Neural progenitor cell (in vitro differentiated cells): ENCODE data around the gene ETFB. TPM values are rescaled to one million over a fixed set of nuclear protein-coding genes. Genes with fewer than 3 reads are reported as not detected.
A peak's percentile ranks its signal among the peaks of the same experiment; 100 is the strongest.

Experiments
- DNase-seq: peaks from one replicate; pipeline ENCODE4 v3.0.0-alpha.2; 2016; ENCODE audit warnings: low spot score
- H2AFZ ChIP-seq: fragments of 200-600 bp; sonication (generic); replicated peaks from 2 replicates; pipeline ENCODE4 v1.6.1; 2016; ENCODE audit warnings: antibody characterized with exemption
- H3F3A ChIP-seq: fragments of 200-600 bp; sonication (generic); 2 replicates; pipeline ENCODE4 v1.6.1; 2016; ENCODE audit warnings: antibody characterized with exemption, low read depth
- H3K27ac ChIP-seq: fragments of 200-600 bp; sonication (generic); 2 replicates; pipeline ENCODE4 v1.5.1; 2016; ENCODE audit warnings: mild to moderate bottlenecking
- H3K27me3 ChIP-seq: fragments of 200-600 bp; sonication (generic); 2 replicates; pipeline ENCODE4 v1.6.1; 2016; ENCODE audit warnings: mild to moderate bottlenecking, moderate library complexity
- H3K36me3 ChIP-seq: fragments of 200-600 bp; sonication (generic); 2 replicates; pipeline ENCODE4 v1.5.1; 2016
- H3K4me1 ChIP-seq: fragments of 200-600 bp; sonication (generic); 2 replicates; pipeline ENCODE4 v1.6.1; 2016; ENCODE audit warnings: mixed run types
- H3K4me2 ChIP-seq: fragments of 200-600 bp; sonication (generic); 2 replicates; pipeline ENCODE4 v1.6.1; 2016
- H3K4me3 ChIP-seq: fragments of 200-600 bp; sonication (generic); 2 replicates; pipeline ENCODE4 v1.5.1; 2016
- H3K79me2 ChIP-seq: fragments of 200-600 bp; sonication (generic); 2 replicates; pipeline ENCODE4 v1.6.1; 2016; ENCODE audit warnings: low read depth
- H3K9ac ChIP-seq: fragments of 200-600 bp; sonication (generic); 2 replicates; pipeline ENCODE4 v1.6.1; 2016
- H3K9me3 ChIP-seq: fragments of 200-600 bp; sonication (generic); 2 replicates; pipeline ENCODE4 v1.5.1; 2016; ENCODE audit warnings: low read depth
- H4K20me1 ChIP-seq: fragments of 200-600 bp; sonication (generic); 2 replicates; pipeline ENCODE4 v1.6.1; 2016; ENCODE audit warnings: low read depth
- H3K27ac Mint-ChIP-seq: 3 replicates; pipeline ENCODE4 v1.8.0; 2021; ENCODE audit warnings: mixed read lengths
- H3K27me3 Mint-ChIP-seq: 2 replicates; pipeline ENCODE4 v1.8.0; 2022; ENCODE audit warnings: low read depth, mild to moderate bottlenecking, inconsistent platforms, moderate library complexity, mixed read lengths; ENCODE audit not compliant: insufficient read depth
- H3K36me3 Mint-ChIP-seq: 3 replicates; pipeline ENCODE4 v1.8.0; 2021; ENCODE audit warnings: mixed read lengths
- H3K4me1 Mint-ChIP-seq: 3 replicates; pipeline ENCODE4 v1.8.0; 2021; ENCODE audit warnings: mixed read lengths
- H3K4me3 Mint-ChIP-seq: 3 replicates; pipeline ENCODE4 v1.8.0; 2021; ENCODE audit warnings: mild to moderate bottlenecking, moderate library complexity, mixed read lengths
- H3K9me3 Mint-ChIP-seq: 3 replicates; pipeline ENCODE4 v1.8.0; 2020; ENCODE audit warnings: mixed read lengths
- CTCF ChIP-seq: fragments of 200-600 bp; sonication (generic); IDR thresholded peaks from 2 replicates; pipeline ENCODE4 v1.5.1; 2017; ENCODE audit warnings: antibody characterized with exemption, mild to moderate bottlenecking
- EZH2 ChIP-seq: fragments of 200-600 bp; sonication (generic); IDR thresholded peaks from 2 replicates; pipeline ENCODE4 v1.6.1; 2017; ENCODE audit warnings: antibody characterized with exemption, mild to moderate bottlenecking, moderate library complexity
- EZH2phosphoT487 ChIP-seq: fragments of 200-600 bp; sonication (generic); IDR thresholded peaks from 2 replicates; pipeline ENCODE4 v1.6.1; 2017; ENCODE audit warnings: antibody characterized with exemption
- total RNA-seq: library from RNA; depleted of rRNA; stranded (reverse); fragments of >200 nt; gene quantifications from 2 replicates; pipeline ENCODE4 v1.2.3, GENCODE V29; 2015; ENCODE audit warnings: low replicate concordance

Gene ETFB
- total RNA-seq, 1 donor from 2014 or later, result 27.0 TPM

- Mint-ChIP-seq H3K27me3 (peaks cover 6% of the 10 kb centered on the region), H3K36me3 (no peaks in the 10 kb centered on the region), H3K4me3 (peak overlapping the region; percentile 37), H3K4me1 (peaks cover 25% of the 10 kb centered on the region), H3K9me3 (no peaks in the 10 kb centered on the region), H3K27ac (no peak overlapping the region)
- Histone ChIP-seq H3K9me3 (no peaks in the 10 kb centered on the region), H3K27ac (no peak overlapping the region), H3K4me2 (no peak overlapping the region), H4K20me1 (no peaks in the 10 kb centered on the region), H3K79me2 (peaks cover 22% of the 10 kb centered on the region), H3K27me3 (no peaks in the 10 kb centered on the region), H3K4me3 (no peak overlapping the region), H3K4me1 (peaks cover 25% of the 10 kb centered on the region), H3K36me3 (no peaks in the 10 kb centered on the region), H2AFZ (no peak overlapping the region), H3K9ac (no peak overlapping the region), H3F3A (peaks cover 39% of the 10 kb centered on the region)
- TF ChIP-seq CTCF (no peak), EZH2phosphoT487 (no peak), EZH2 (no peak)
- DNase-seq, result no peak
These were observed 26.5 kb upstream of the ETFB start for GRCh38 chr19:51392701-51393100.

- no peak overlapping the region for H3K27ac ChIP-seq
- Mint-ChIP-seq H3K27me3 (peaks cover 6% of the 10 kb centered on the region), H3K36me3 (no peaks in the 10 kb centered on the region), H3K4me1 (peaks cover 28% of the 10 kb centered on the region), H3K4me3 (no peak overlapping the region), H3K27ac (no peak overlapping the region), H3K9me3 (no peaks in the 10 kb centered on the region)
- H4K20me1 ChIP-seq, result no peaks in the 10 kb centered on the region
- no peaks in the 10 kb centered on the region for H3K27me3 ChIP-seq
- no peaks in the 10 kb centered on the region for H3K36me3 ChIP-seq
- peaks cover 27% of the 10 kb centered on the region for H3F3A ChIP-seq
- H3K9ac ChIP-seq, result no peak overlapping the region
- H3K4me3 ChIP-seq, result no peak overlapping the region
- H3K79me2 ChIP-seq, result peaks cover 17% of the 10 kb centered on the region
- DNase-seq, result no peak
- H2AFZ ChIP-seq, result peak overlapping the region; percentile 68
- peak overlapping the region; percentile 18 for H3K4me2 ChIP-seq
- H3K4me1 ChIP-seq, result peaks cover 30% of the 10 kb centered on the region
- H3K9me3 ChIP-seq, result no peaks in the 10 kb centered on the region
- no peak for TF ChIP-seq EZH2
- no peak for TF ChIP-seq CTCF
- TF ChIP-seq EZH2phosphoT487, result no peak
These were observed 25.0 kb upstream of the ETFB start for GRCh38 chr19:51391073-51391611.

- no peaks in the 10 kb centered on the region for H3K36me3 ChIP-seq
- no peak overlapping the region for H2AFZ ChIP-seq
- Mint-ChIP-seq H3K27me3 (peaks cover 6% of the 10 kb centered on the region), H3K36me3 (no peaks in the 10 kb centered on the region), H3K4me1 (peaks cover 25% of the 10 kb centered on the region), H3K9me3 (no peaks in the 10 kb centered on the region), H3K27ac (no peak overlapping the region), H3K4me3 (no peak overlapping the region)
- peaks cover 15% of the 10 kb centered on the region for H3F3A ChIP-seq
- TF ChIP-seq EZH2phosphoT487 (no peak), EZH2 (no peak), CTCF (no peak)
- no peak overlapping the region for H3K4me2 ChIP-seq
- H3K9ac ChIP-seq, result no peak overlapping the region
- no peak for DNase-seq
- H3K4me1 ChIP-seq, result peaks cover 26% of the 10 kb centered on the region
- no peak overlapping the region for H3K4me3 ChIP-seq
- H3K79me2 ChIP-seq, result no peaks in the 10 kb centered on the region
- no peaks in the 10 kb centered on the region for H3K27me3 ChIP-seq
- no peak overlapping the region for H3K27ac ChIP-seq
- no peaks in the 10 kb centered on the region for H3K9me3 ChIP-seq
- H4K20me1 ChIP-seq, result no peaks in the 10 kb centered on the region
These were observed 23.0 kb upstream of the ETFB start for GRCh38 chr19:51389143-51389542.
